ENCODE results near the gene GPBAR1.

- TF ChIP-seq EZH2 (IDR thresholded peaks at IDR 0.05) (no peak), POLR2AphosphoS5 (IDR thresholded peaks at IDR 0.05; ENCODE audit: borderline replicate concordance, low read depth, low read length) (no peak)
These were observed 33.1 kb downstream of the GPBAR1 start for GRCh38 chr2:218293715-218294429.

Measured in SK-N-MC (cell line).